Progenitor cell of endocrine pancreas (in vitro differentiated cells): Measurements from ENCODE around the gene ZFYVE19. TPM values are rescaled to one million over a fixed set of nuclear protein-coding genes. Genes with fewer than 3 reads are reported as not detected.

ENCODE experiments used
- DNase-seq: peaks from one replicate; pipeline ENCODE4 v3.0.0; 2021; ENCODE audit warnings: low spot score; ENCODE audit not compliant: unreplicated experiment
- H3K27ac Mint-ChIP-seq: 2 replicates; pipeline ENCODE4 v1.8.0; 2021; ENCODE audit warnings: mild to moderate bottlenecking, moderate library complexity, mixed read lengths
- H3K27me3 Mint-ChIP-seq: 2 replicates; pipeline ENCODE4 v1.8.0; 2021; ENCODE audit warnings: mixed read lengths
- H3K36me3 Mint-ChIP-seq: 2 replicates; pipeline ENCODE4 v1.8.0; 2022; ENCODE audit warnings: mixed read lengths; ENCODE audit not compliant: insufficient read depth
- H3K4me1 Mint-ChIP-seq: 2 replicates; pipeline ENCODE4 v1.8.0; 2021; ENCODE audit warnings: low read depth, mixed read lengths
- H3K4me3 Mint-ChIP-seq: 2 replicates; pipeline ENCODE4 v1.8.0; 2021; ENCODE audit warnings: low read depth, mild to moderate bottlenecking, moderate library complexity, mixed read lengths
- H3K9me3 Mint-ChIP-seq: 2 replicates; pipeline ENCODE4 v1.8.0; 2021; ENCODE audit warnings: low read depth, mixed read lengths
- CTCF ChIP-seq: fragments of 200-600 bp; sonication (generic); IDR thresholded peaks from one replicate; pipeline ENCODE4 v1.5.0; 2021; ENCODE audit warnings: antibody characterized with exemption, mild to moderate bottlenecking; ENCODE audit not compliant: unreplicated experiment
- long read RNA-seq: library from polyadenylated mRNA; unstranded; transcript quantifications from one replicate; pipeline ENCODE4 v2.0.0, GENCODE V29; 2020
- total RNA-seq: library from RNA; stranded (reverse); gene quantifications from 2 replicates; pipeline ENCODE4 v1.2.1, GENCODE V29; 2021

Gene ZFYVE19
- total RNA-seq, result 25.2 and 28.1 TPM in 2 replicates
- long read RNA-seq, transcript ZFYVE19-203 (11 exons, 2,775 nt), result major isoform, 15 of 33 reads
- long read RNA-seq, partial matches to known transcripts, result 7 of 33 reads
- long read RNA-seq, other reads (novel, unspliced or antisense), result 6 of 33 reads

DNA sequence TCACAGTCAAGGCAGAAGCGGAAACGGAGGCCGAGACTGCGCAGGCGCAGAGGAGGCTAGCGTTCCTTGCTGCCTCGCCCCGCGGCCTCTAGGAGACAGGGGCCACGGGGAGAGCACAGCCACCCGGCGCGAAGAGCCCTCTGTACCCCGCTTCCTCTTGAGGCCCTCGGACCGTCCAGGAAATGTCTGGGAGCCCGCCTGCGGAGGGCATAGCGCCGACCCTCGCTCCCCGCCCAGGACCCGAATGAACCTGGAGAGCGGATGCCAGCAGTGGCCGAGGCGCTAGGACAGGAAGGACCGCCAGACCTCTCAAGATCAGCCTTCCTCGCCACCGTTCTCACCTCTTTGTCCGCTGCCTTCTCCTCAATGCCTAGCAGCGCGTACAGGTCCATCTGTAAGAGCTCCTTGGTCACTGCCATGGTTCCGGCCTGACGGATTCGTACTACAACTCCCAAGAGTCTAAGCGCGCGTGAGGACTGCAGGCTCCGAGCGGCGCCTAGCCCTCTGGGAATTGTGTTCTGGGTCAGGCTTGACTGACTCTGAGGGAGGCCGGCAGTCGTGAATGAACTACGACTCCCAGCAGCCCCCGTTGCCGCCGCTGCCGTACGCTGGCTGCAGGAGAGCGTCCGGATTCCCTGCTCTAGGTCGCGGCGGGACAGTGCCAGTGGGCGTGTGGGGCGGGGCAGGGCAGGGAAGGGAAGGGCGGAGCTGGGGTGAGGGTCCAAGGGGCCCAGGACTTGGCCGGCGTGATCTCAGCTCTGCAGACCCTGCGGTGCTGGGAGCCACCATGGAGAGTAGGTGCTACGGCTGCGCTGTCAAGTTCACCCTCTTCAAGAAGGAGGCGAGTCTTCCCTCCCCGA lies at the start of gene ZFYVE19, which contains the start of gene DNAJC17:
Gene ZFYVE19 (plus strand): TSS at position 62 of the 860 bp plus-strand sequence. CDS start 501 bp downstream, at position 563.
Gene DNAJC17 (minus strand): TSS at position 446 of the 860 bp plus-strand sequence. CDS start 27 bp downstream, at position 419.
- Mint-ChIP-seq H3K4me1 (peaks cover 11% of the 10 kb centered on the region), H3K9me3 (no peaks in the 10 kb centered on the region), H3K27me3 (no peaks in the 10 kb centered on the region), H3K4me3 (peak within 1 kb of the TSS; percentile 99), H3K27ac (peak within 1 kb of the TSS; percentile 95), H3K36me3 (no peaks in the 10 kb centered on the region)
- peak; percentile 0 for TF ChIP-seq CTCF
- DNase-seq, result peak; percentile 86

GRCh38 chr15:40759961-40760360 lies 46.9 kb upstream of the ZFYVE19 start:
- Mint-ChIP-seq H3K9me3 (no peaks in the 10 kb centered on the region), H3K27ac (no peak overlapping the region), H3K36me3 (no peaks in the 10 kb centered on the region), H3K27me3 (no peaks in the 10 kb centered on the region), H3K4me1 (peaks cover 7% of the 10 kb centered on the region), H3K4me3 (no peak overlapping the region)
- no peak for TF ChIP-seq CTCF
- no peak for DNase-seq

GRCh38 chr15:40762919-40763800 lies 43.7 kb upstream of the ZFYVE19 start:
- Mint-ChIP-seq H3K4me3 (peak overlapping the region; percentile 79), H3K27ac (peak overlapping the region; percentile 96), H3K9me3 (no peaks in the 10 kb centered on the region), H3K36me3 (no peaks in the 10 kb centered on the region), H3K27me3 (no peaks in the 10 kb centered on the region), H3K4me1 (peaks cover 11% of the 10 kb centered on the region)
- no peak for DNase-seq
- no peak for TF ChIP-seq CTCF

GRCh38 chr15:40763801-40764628 lies 42.9 kb upstream of the ZFYVE19 start, which contains the start of gene GCHFR:
Gene GCHFR (plus strand): TSS chr15:40764068. CDS start chr15:40764181, 113 bp downstream.
- Mint-ChIP-seq H3K27ac (peak within 1 kb of the TSS; percentile 96), H3K36me3 (no peaks in the 10 kb centered on the region), H3K9me3 (no peaks in the 10 kb centered on the region), H3K4me3 (peak within 1 kb of the TSS; percentile 79), H3K4me1 (peaks cover 11% of the 10 kb centered on the region), H3K27me3 (no peaks in the 10 kb centered on the region)
- TF ChIP-seq CTCF, result peak; percentile 60
- peak; percentile 77 for DNase-seq
